NCI-H1436 (cell line): ENCODE measurements around the gene RAPGEF4.

ENCODE experiments used
- DNase-seq: peaks from one replicate; lab custom pipeline; 2025; lab: John Stamatoyannopoulos, UW

RAPGEF4 gene

GRCh38 chr2:172826522-172826921 is 90.9 kb downstream of the RAPGEF4 start:
- DNase-seq, result no peak

- no peak for DNase-seq
These were observed 93.6 kb downstream of the RAPGEF4 start for GRCh38 chr2:172829229-172829628.

- no peak for DNase-seq
These were observed 94.8 kb downstream of the RAPGEF4 start for GRCh38 chr2:172830482-172830881.

- no peak for DNase-seq
These were observed 98.3 kb downstream of the RAPGEF4 start for GRCh38 chr2:172833898-172834297.

GRCh38 chr2:172834881-172835280 is 99.2 kb downstream of the RAPGEF4 start:
- no peak for DNase-seq

GRCh38 chr2:172836347-172836821 is 100.7 kb downstream of the RAPGEF4 start:
- peak; percentile 43 for DNase-seq

- no peak for DNase-seq
These were observed 101.2 kb downstream of the RAPGEF4 start for GRCh38 chr2:172836827-172837226.

- DNase-seq, result no peak
These were observed 103.8 kb downstream of the RAPGEF4 start for GRCh38 chr2:172839446-172839845.

- DNase-seq, result no peak
These were observed 107.0 kb downstream of the RAPGEF4 start for GRCh38 chr2:172842511-172843265.

- no peak for DNase-seq
These were observed 107.6 kb downstream of the RAPGEF4 start for GRCh38 chr2:172843266-172843582.

- DNase-seq, result no peak
These were observed 108.5 kb downstream of the RAPGEF4 start for GRCh38 chr2:172843902-172844715.

GRCh38 chr2:172845028-172845630 is 109.5 kb downstream of the RAPGEF4 start:
- no peak for DNase-seq

GRCh38 chr2:172846551-172846950 is 110.9 kb downstream of the RAPGEF4 start:
- DNase-seq, result no peak

- no peak for DNase-seq
These were observed 111.5 kb downstream of the RAPGEF4 start for GRCh38 chr2:172847188-172847587.

- no peak for DNase-seq
These were observed 112.9 kb downstream of the RAPGEF4 start for GRCh38 chr2:172848519-172848918.

- no peak for DNase-seq
These were observed 114.0 kb downstream of the RAPGEF4 start for GRCh38 chr2:172849519-172850217.

- DNase-seq, result no peak
These were observed 119.9 kb downstream of the RAPGEF4 start for GRCh38 chr2:172855588-172855987.

GRCh38 chr2:172856606-172857005 is 121.0 kb downstream of the RAPGEF4 start:
- DNase-seq, result no peak

- DNase-seq, result no peak
These were observed 122.8 kb downstream of the RAPGEF4 start for GRCh38 chr2:172858473-172858745.

GRCh38 chr2:172859581-172860335 is 124.1 kb downstream of the RAPGEF4 start:
- no peak for DNase-seq

- no peak for DNase-seq
These were observed 124.7 kb downstream of the RAPGEF4 start for GRCh38 chr2:172860336-172860707.

- no peak for DNase-seq
These were observed 125.5 kb downstream of the RAPGEF4 start for GRCh38 chr2:172861098-172861497.
